ENCODE measurements around the gene ETHE1.

GRCh38 chr19:43503501-43504425, 23.2 kb downstream of the ETHE1 start:
- TF ChIP-seq PATZ1 (CRISPR knock-in tag; IDR thresholded peaks at IDR 0.05; ENCODE audit: borderline replicate concordance): no peak
- no peak for TF ChIP-seq PPARA (CRISPR knock-in tag; IDR thresholded peaks at IDR 0.05; ENCODE audit: borderline replicate concordance)
- no peak for TF ChIP-seq TCF4 (CRISPR knock-in tag; IDR thresholded peaks at IDR 0.05; ENCODE audit: borderline replicate concordance)
- TF ChIP-seq ARNTL (CRISPR knock-in tag; IDR thresholded peaks at IDR 0.05; ENCODE audit: borderline replicate concordance, low read depth): no peak
- no peak for TF ChIP-seq ZFP30 (CRISPR knock-in tag; IDR thresholded peaks at IDR 0.05)
- no peak for TF ChIP-seq ZFP3 (CRISPR knock-in tag; IDR thresholded peaks at IDR 0.05)
- TF ChIP-seq ZC3H10 (CRISPR knock-in tag; IDR thresholded peaks at IDR 0.05): no peak
- TF ChIP-seq CREB5 (CRISPR knock-in tag; IDR thresholded peaks at IDR 0.05; ENCODE audit: low read depth): no peak
- no peak for TF ChIP-seq BACH2 (CRISPR knock-in tag; IDR thresholded peaks at IDR 0.05; ENCODE audit: borderline replicate concordance)
- TF ChIP-seq RARB (CRISPR knock-in tag; IDR thresholded peaks at IDR 0.05): no peak

Measured in SK-N-SH treated with all-trans-retinoic acid at 6 μM for 48 hours (cell line).